ENCODE measurements around the gene ODF2. TPM values are rescaled to one million over a fixed set of nuclear protein-coding genes. Genes with fewer than 3 reads are reported as not detected.

The ODF2 gene
- total and polyA plus RNA-seq, 2 of the 13 experiments (the other 11 are each of a cell fraction or from before 2014, with no cell fraction given) = 9.8 to 31.3 TPM

DNA sequence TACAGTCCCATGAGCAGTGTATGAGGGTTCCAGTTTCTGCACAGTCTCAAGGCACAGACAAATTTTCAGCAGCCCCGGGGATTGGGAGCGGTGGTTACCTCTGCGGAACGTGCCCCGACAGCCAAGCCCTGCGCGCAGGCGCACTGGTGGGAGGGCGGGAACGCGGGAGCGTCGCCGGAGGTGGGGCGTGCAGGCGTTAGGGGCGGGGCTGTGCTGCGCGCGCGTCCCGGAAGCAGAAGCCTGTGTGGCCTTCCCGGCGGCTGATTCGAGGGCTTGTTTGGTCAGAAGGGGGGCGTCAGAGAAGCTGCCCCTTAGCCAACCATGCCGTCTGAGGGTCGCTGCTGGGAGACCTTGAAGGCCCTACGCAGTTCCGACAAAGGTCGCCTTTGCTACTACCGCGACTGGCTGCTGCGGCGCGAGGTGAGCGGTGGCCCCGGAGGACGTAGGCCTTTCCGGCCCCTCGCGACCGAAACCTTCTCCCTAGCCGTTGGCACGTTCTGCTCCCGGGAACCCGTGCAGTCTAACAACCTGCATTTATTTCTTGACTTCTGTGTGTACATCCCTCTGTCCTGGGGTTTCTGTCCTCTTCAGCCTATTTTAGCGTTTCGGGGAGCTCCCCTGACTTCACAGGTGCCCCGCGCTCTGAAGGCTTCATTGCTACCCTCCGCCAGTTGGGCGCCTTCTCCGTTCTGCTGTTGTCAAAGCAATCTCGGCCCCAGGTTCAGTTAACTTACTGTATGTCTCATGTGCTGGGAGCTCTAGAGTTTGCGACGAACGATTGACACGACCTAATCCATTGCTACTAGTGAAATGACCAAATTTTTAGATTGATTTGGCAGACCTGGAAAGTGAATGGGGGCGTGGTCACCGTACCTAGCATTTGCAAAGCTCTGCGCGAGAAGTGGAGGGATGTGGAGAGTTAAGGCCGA is 48.9 kb downstream of the ODF2 start, which contains the start of gene GLE1 (continued):
- TF ChIP-seq NRL (CRISPR knock-in tag; IDR thresholded peaks at IDR 0.05; ENCODE audit: borderline replicate concordance) (no peak; the same call in 1 of the 2 replicates), JDP2 (CRISPR knock-in tag; IDR thresholded peaks at IDR 0.05; ENCODE audit: borderline replicate concordance) (no peak), HHEX (CRISPR knock-in tag; IDR thresholded peaks at IDR 0.05) (no peak), ZBTB40 (IDR thresholded peaks at IDR 0.05) (no peak), ZBTB40 (CRISPR knock-in tag; IDR thresholded peaks at IDR 0.05) (peak; percentile 64), CBX5 (CRISPR knock-in tag; IDR thresholded peaks at IDR 0.05; ENCODE audit: borderline replicate concordance) (no peak; the same call in 1 of the 2 replicates), ATF3 (CRISPR knock-in tag; IDR thresholded peaks at IDR 0.05) (0 out of 2 replicates have a peak, but pooled peaks have one; percentile 20), U2AF1 (optimal IDR thresholded peaks at IDR 0.05; ENCODE audit: low read depth, low read length) (no peak), CBFB (CRISPR knock-in tag; IDR thresholded peaks at IDR 0.05) (no peak), ZKSCAN8 (CRISPR knock-in tag; IDR thresholded peaks at IDR 0.05; ENCODE audit: borderline replicate concordance) (no peak)
- TF ChIP-seq, protein P1, sequence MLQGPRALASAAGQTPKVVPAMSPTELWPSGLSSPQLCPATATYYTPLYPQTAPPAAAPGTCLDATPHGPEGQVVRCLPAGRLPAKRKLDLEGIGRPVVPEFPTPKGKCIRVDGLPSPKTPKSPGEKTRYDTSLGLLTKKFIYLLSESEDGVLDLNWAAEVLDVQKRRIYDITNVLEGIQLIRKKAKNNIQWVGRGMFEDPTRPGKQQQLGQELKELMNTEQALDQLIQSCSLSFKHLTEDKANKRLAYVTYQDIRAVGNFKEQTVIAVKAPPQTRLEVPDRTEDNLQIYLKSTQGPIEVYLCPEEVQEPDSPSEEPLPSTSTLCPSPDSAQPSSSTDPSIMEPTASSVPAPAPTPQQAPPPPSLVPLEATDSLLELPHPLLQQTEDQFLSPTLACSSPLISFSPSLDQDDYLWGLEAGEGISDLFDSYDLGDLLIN (CRISPR knock-in tag; IDR thresholded peaks at IDR 0.05; ENCODE audit: borderline replicate concordance) = peak; percentile 76; the same call in 1 of the 2 replicates
- TF ChIP-seq, protein P2, sequence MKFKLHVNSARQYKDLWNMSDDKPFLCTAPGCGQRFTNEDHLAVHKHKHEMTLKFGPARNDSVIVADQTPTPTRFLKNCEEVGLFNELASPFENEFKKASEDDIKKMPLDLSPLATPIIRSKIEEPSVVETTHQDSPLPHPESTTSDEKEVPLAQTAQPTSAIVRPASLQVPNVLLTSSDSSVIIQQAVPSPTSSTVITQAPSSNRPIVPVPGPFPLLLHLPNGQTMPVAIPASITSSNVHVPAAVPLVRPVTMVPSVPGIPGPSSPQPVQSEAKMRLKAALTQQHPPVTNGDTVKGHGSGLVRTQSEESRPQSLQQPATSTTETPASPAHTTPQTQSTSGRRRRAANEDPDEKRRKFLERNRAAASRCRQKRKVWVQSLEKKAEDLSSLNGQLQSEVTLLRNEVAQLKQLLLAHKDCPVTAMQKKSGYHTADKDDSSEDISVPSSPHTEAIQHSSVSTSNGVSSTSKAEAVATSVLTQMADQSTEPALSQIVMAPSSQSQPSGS (CRISPR knock-in tag; IDR thresholded peaks at IDR 0.05) = peak; percentile 34; the same call in 1 of the 2 replicates
- TF ChIP-seq, protein P3, sequence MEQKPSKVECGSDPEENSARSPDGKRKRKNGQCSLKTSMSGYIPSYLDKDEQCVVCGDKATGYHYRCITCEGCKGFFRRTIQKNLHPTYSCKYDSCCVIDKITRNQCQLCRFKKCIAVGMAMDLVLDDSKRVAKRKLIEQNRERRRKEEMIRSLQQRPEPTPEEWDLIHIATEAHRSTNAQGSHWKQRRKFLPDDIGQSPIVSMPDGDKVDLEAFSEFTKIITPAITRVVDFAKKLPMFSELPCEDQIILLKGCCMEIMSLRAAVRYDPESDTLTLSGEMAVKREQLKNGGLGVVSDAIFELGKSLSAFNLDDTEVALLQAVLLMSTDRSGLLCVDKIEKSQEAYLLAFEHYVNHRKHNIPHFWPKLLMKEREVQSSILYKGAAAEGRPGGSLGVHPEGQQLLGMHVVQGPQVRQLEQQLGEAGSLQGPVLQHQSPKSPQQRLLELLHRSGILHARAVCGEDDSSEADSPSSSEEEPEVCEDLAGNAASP (CRISPR knock-in tag; IDR thresholded peaks at IDR 0.05; ENCODE audit: borderline replicate concordance) = 0 out of 2 replicates have a peak, but pooled peaks have one; percentile 19

Measured in HepG2 (cell line).